ENCODE data around the gene ARFRP1. TPM values are rescaled to one million over a fixed set of nuclear protein-coding genes. Genes with fewer than 3 reads are reported as not detected.

The ARFRP1 gene
- total and polyA plus RNA-seq, 2 of the 13 experiments (the other 11 are each of a cell fraction or from before 2014, with no cell fraction given) = 32.0 to 51.1 TPM

DNA sequence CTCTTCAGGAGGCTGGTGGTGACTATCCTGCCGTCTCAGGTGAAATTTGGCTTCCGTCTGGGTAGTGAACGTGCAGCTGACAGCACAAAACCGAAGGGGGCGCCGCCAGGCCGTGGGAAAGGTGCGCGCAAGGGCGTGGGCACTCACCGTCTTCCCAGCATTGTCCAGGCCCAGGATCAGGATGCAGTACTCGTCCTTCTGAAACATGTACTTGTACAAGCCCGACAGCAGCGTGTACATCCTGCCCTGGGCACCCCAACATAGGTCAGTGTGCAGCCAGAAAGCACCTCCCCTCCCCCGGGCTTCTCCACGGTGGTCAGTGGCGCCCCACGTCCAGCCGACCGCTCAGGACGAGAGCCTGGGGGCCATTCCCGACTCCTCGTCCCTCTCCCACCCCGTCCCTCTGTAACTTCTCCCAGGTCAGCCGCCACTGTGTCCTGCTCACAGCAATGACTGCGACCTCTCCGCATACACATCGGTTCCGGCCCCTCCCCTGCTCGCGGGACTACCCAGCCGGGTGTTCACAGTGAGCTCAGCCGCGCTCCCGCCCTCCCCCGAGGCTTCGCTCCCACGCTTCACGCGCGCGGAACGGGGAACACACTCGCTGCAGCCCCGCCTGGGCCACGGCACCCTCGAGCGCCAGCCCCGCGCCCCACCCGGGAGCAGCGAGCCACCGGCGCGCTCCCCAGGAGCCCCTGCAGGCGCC lies 771 bp downstream of the ARFRP1 start (continued):
- TF ChIP-seq POLR2AphosphoS5 (IDR thresholded peaks at IDR 0.05; ENCODE audit: low read depth, low read length) = peak; percentile 44
- TF ChIP-seq, protein P1, sequence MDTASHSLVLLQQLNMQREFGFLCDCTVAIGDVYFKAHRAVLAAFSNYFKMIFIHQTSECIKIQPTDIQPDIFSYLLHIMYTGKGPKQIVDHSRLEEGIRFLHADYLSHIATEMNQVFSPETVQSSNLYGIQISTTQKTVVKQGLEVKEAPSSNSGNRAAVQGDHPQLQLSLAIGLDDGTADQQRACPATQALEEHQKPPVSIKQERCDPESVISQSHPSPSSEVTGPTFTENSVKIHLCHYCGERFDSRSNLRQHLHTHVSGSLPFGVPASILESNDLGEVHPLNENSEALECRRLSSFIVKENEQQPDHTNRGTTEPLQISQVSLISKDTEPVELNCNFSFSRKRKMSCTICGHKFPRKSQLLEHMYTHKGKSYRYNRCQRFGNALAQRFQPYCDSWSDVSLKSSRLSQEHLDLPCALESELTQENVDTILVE (CRISPR knock-in tag; IDR thresholded peaks at IDR 0.05) = 0 out of 2 replicates have a peak, but pooled peaks have one; percentile 64
- TF ChIP-seq, protein P2, sequence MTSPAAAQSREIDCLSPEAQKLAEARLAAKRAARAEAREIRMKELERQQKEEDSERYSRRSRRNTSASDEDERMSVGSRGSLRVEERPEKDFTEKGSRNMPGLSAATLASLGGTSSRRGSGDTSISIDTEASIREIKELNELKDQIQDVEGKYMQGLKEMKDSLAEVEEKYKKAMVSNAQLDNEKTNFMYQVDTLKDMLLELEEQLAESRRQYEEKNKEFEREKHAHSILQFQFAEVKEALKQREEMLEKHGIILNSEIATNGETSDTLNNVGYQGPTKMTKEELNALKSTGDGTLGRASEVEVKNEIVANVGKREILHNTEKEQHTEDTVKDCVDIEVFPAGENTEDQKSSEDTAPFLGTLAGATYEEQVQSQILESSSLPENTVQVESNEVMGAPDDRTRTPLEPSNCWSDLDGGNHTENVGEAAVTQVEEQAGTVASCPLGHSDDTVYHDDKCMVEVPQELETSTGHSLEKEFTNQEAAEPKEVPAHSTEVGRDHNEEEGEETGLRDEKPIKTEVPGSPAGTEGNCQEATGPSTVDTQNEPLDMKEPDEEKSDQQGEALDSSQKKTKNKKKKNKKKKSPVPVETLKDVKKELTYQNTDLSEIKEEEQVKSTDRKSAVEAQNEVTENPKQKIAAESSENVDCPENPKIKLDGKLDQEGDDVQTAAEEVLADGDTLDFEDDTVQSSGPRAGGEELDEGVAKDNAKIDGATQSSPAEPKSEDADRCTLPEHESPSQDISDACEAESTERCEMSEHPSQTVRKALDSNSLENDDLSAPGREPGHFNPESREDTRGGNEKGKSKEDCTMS (CRISPR knock-in tag; conservative IDR thresholded peaks at IDR 0.05) = 0 out of 2 replicates have a peak, but pooled peaks have one; percentile 53
- TF ChIP-seq ZNF782 (CRISPR knock-in tag; IDR thresholded peaks at IDR 0.05; ENCODE audit: borderline replicate concordance) = no peak; the same call in 1 of the 2 replicates
- TF ChIP-seq ZNF282 (IDR thresholded peaks at IDR 0.05; ENCODE audit: partially characterized antibody) = no peak
- TF ChIP-seq, protein P3, sequence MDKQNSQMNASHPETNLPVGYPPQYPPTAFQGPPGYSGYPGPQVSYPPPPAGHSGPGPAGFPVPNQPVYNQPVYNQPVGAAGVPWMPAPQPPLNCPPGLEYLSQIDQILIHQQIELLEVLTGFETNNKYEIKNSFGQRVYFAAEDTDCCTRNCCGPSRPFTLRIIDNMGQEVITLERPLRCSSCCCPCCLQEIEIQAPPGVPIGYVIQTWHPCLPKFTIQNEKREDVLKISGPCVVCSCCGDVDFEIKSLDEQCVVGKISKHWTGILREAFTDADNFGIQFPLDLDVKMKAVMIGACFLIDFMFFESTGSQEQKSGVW (CRISPR knock-in tag; IDR thresholded peaks at IDR 0.05; ENCODE audit: borderline replicate concordance) = 0 out of 2 replicates have a peak, but pooled peaks have one; percentile 40
- peak; percentile 28; the same call in 1 of the 2 replicates for TF ChIP-seq HNF4A (CRISPR knock-in tag; IDR thresholded peaks at IDR 0.05)
- no peak for TF ChIP-seq NFYB (CRISPR knock-in tag; IDR thresholded peaks at IDR 0.05)
- TF ChIP-seq KLF16 (CRISPR knock-in tag; IDR thresholded peaks at IDR 0.05) = peak; percentile 25 to 78; a peak in 2 of 4 replicates
- TF ChIP-seq HOXA3 (CRISPR knock-in tag; IDR thresholded peaks at IDR 0.05) = peak; percentile 68; the same call in 1 of the 2 replicates
- no peak for TF ChIP-seq ZNF354B (CRISPR knock-in tag; IDR thresholded peaks at IDR 0.05)
- TF ChIP-seq KAT8 (CRISPR knock-in tag; IDR thresholded peaks at IDR 0.05) = peak; percentile 50; the same call in 1 of the 2 replicates
- TF ChIP-seq ZNF12 (CRISPR knock-in tag; IDR thresholded peaks at IDR 0.05) = peak; percentile 26; the same call in 1 of the 2 replicates
- TF ChIP-seq ZNF749 (CRISPR knock-in tag; IDR thresholded peaks at IDR 0.05; ENCODE audit: borderline replicate concordance) = 0 out of 2 replicates have a peak, but pooled peaks have one; percentile 24
- TF ChIP-seq SMAD3 (CRISPR knock-in tag; IDR thresholded peaks at IDR 0.05) = peak; percentile 69; the same call in 1 of the 2 replicates
- TF ChIP-seq NR2F6 (IDR thresholded peaks at IDR 0.05) = peak; percentile 51; the same call in 1 of the 2 replicates
- TF ChIP-seq NR2F6 (CRISPR knock-in tag; IDR thresholded peaks at IDR 0.05) = peak; percentile 76; the same call in 1 of the 2 replicates
- TF ChIP-seq ZFP36L2 (CRISPR knock-in tag; IDR thresholded peaks at IDR 0.05) = peak; percentile 46; the same call in 1 of the 2 replicates
- 0 out of 2 replicates have a peak, but pooled peaks have one; percentile 24 for TF ChIP-seq CHD2 (IDR thresholded peaks at IDR 0.05; ENCODE audit: low read depth, low read length)
- TF ChIP-seq, protein P4, sequence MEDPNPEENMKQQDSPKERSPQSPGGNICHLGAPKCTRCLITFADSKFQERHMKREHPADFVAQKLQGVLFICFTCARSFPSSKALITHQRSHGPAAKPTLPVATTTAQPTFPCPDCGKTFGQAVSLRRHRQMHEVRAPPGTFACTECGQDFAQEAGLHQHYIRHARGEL (CRISPR knock-in tag; IDR thresholded peaks at IDR 0.05) = 0 out of 2 replicates have a peak, but pooled peaks have one; percentile 12
- TF ChIP-seq FOSL2 (CRISPR knock-in tag; IDR thresholded peaks at IDR 0.05) = 0 out of 2 replicates have a peak, but pooled peaks have one; percentile 32
- TF ChIP-seq REPIN1 (CRISPR knock-in tag; IDR thresholded peaks at IDR 0.05; ENCODE audit: borderline replicate concordance, low read depth) = no peak
- TF ChIP-seq ZNF589 (CRISPR knock-in tag; conservative IDR thresholded peaks at IDR 0.05) = no peak
- peak; percentile 74; the same call in 1 of the 2 replicates for TF ChIP-seq SIN3B (IDR thresholded peaks at IDR 0.05; ENCODE audit: low read length)
- TF ChIP-seq ZNF556 (CRISPR knock-in tag; IDR thresholded peaks at IDR 0.05; ENCODE audit: borderline replicate concordance) = peak; percentile 46; the same call in 1 of the 2 replicates
- TF ChIP-seq ZNF460 (CRISPR knock-in tag; IDR thresholded peaks at IDR 0.05; ENCODE audit: borderline replicate concordance) = peak; percentile 9
- peak; percentile 64 for TF ChIP-seq ZNF790 (CRISPR knock-in tag; IDR thresholded peaks at IDR 0.05; ENCODE audit: borderline replicate concordance)
